DMS114 treated with DMSO at 0.1 percent for 48 hours (cell line): Measurements from ENCODE around the gene SMIM38.

Experiments used
- DNase-seq: peaks from one replicate; lab custom pipeline; 2025; ENCODE audit not compliant: unreplicated experiment; lab: John Stamatoyannopoulos, UW

The SMIM38 gene

GRCh38 chr11:69155302-69156234, at the start of gene SMIM38:
TSS of gene SMIM38 (plus strand) at chr11:69155935. CDS start at chr11:69157847, 1,912 bp downstream.
- DNase-seq: no peak

- no peak for DNase-seq
Measured at GRCh38 chr11:69106031-69106811, 49.5 kb upstream of the SMIM38 start.

GRCh38 chr11:69107413-69107812, 48.3 kb upstream of the SMIM38 start:
- no peak for DNase-seq

GRCh38 chr11:69108030-69108429, 47.7 kb upstream of the SMIM38 start:
- no peak for DNase-seq

- DNase-seq: no peak
Measured at GRCh38 chr11:69108559-69108958, 47.2 kb upstream of the SMIM38 start.

GRCh38 chr11:69109101-69109500, 46.6 kb upstream of the SMIM38 start:
- no peak for DNase-seq

GRCh38 chr11:69110451-69110850, 45.3 kb upstream of the SMIM38 start:
- DNase-seq: no peak

GRCh38 chr11:69111624-69112542, 43.9 kb upstream of the SMIM38 start:
- DNase-seq: no peak

- DNase-seq: no peak
Measured at GRCh38 chr11:69113226-69113625, 42.5 kb upstream of the SMIM38 start.

- no peak for DNase-seq
Measured at GRCh38 chr11:69113646-69114340, 41.9 kb upstream of the SMIM38 start.

- DNase-seq: no peak
Measured at GRCh38 chr11:69114362-69114761, 41.4 kb upstream of the SMIM38 start.

- no peak for DNase-seq
Measured at GRCh38 chr11:69114811-69115523, 40.8 kb upstream of the SMIM38 start.

GRCh38 chr11:69115586-69116560, 39.9 kb upstream of the SMIM38 start:
- no peak for DNase-seq

GRCh38 chr11:69116671-69117070, 39.1 kb upstream of the SMIM38 start:
- DNase-seq: no peak

- DNase-seq: no peak
Measured at GRCh38 chr11:69119190-69119589, 36.5 kb upstream of the SMIM38 start.

GRCh38 chr11:69120096-69120875, 35.4 kb upstream of the SMIM38 start:
- DNase-seq: no peak

GRCh38 chr11:69121021-69121420, 34.7 kb upstream of the SMIM38 start:
- no peak for DNase-seq
